Stomach smooth muscle (tissue), 2 donors: ENCODE measurements around the gene TGFBR1.

Experiments used
- H3K27ac ChIP-seq: one replicate; pipeline ENCODE4 v1.7.0; 2013; ENCODE audit warnings: mild to moderate bottlenecking, low read length, inconsistent platforms
- H3K27me3 ChIP-seq, 2 donors: one replicate each; pipeline ENCODE4 v1.7.0; 2013; ENCODE audit warnings: low read length in 2 of 2; ENCODE audit not compliant: insufficient read depth in 2 of 2, control insufficient read depth in 1 of 2
- H3K36me3 ChIP-seq, 2 donors: one replicate each; pipeline ENCODE4 v1.7.0; 2013; ENCODE audit warnings: low read length in 2 of 2; ENCODE audit not compliant: control insufficient read depth in 2 of 2, insufficient read depth in 2 of 2
- H3K4me1 ChIP-seq: one replicate; pipeline ENCODE4 v1.7.0; 2013; ENCODE audit warnings: low read length; ENCODE audit not compliant: control insufficient read depth, insufficient read depth
- H3K4me3 ChIP-seq, 2 donors: one replicate each; pipeline ENCODE4 v1.7.0; 2013; ENCODE audit warnings: low read length in 2 of 2
- H3K9ac ChIP-seq, 2 donors: one replicate each; pipeline ENCODE4 v1.7.0; 2013; ENCODE audit warnings: low read length in 2 of 2, mild to moderate bottlenecking in 1 of 2
- H3K9me3 ChIP-seq, 2 donors: one replicate each; pipeline ENCODE4 v1.7.0; 2013; ENCODE audit warnings: low read length in 2 of 2; ENCODE audit not compliant: control insufficient read depth in 2 of 2
- donor health status: healthy.
- donor health status: Pancreatic carcinoma.

Gene TGFBR1

DNA sequence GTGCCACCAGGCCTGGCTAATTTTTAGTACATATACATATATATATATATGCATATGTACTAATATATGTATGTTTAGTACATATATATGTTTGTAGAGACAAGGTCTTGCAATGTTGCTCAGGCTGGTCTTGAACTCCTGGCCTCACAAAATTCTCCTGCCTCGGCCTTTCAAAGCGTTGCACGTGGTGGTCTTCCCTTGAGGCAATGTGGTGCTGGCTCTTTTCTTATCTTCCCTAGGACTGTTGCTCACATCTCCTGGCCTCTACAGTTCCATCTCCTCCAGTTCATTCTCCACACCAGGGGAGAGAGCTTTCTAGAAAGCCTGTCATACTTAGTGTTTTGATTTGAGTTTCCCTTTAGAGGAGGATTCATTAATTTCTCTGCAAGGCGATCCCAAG is 28.9 kb upstream of the TGFBR1 start:
- no peak overlapping the region for H3K27ac ChIP-seq

DNA sequence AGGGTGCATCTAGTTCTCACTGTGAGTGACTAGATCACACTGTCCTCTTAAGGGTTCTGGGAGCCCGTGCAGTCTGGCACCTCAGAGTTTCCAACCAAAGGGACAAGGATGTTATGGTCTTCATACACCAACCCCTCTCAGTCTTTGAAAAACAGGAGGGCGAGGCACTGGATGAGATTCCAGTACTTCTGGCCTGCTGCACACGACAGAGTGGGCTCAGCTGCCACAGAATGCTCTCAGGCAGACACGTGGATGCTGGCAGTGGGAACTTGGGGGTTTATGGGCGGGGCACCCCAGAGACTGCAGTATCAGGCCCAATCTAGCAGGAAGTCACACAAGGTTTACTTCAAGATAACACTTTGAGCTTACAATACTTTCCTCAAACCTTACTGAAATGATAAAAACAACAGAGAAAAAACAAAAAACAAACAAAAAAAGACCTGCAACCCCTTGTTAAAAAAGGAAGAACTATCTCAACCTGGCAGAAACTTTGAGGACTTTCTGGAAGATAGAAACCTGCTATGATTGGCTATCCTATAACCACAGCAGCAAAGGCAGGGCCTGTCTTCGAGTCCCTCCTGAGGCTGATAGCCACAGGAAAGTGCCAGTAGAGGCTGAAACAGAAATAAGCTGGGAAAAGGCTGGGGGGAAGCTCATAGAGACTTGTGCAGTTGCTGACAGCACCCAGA is 28.3 kb upstream of the TGFBR1 start:
- Histone ChIP-seq H3K27ac (no peak overlapping the region), H3K27me3 (no peaks in the 10 kb centered on the region), H3K36me3 (peaks cover 0 to 2% of the 10 kb centered on the region in 2 donors), H3K4me1 (no peaks in the 10 kb centered on the region), H3K9ac (no peak overlapping the region), H3K9me3 (no peaks in the 10 kb centered on the region), H3K4me3 (no peak overlapping the region)

More for the DNA sequence above, 28.9 kb upstream of the TGFBR1 start:
- Histone ChIP-seq H3K4me1 (no peaks in the 10 kb centered on the region), H3K9me3 (no peaks in the 10 kb centered on the region), H3K4me3 (no peak overlapping the region), H3K9ac (no peak overlapping the region), H3K36me3 (peaks cover 0 to 2% of the 10 kb centered on the region in 2 donors), H3K27me3 (no peaks in the 10 kb centered on the region)

DNA sequence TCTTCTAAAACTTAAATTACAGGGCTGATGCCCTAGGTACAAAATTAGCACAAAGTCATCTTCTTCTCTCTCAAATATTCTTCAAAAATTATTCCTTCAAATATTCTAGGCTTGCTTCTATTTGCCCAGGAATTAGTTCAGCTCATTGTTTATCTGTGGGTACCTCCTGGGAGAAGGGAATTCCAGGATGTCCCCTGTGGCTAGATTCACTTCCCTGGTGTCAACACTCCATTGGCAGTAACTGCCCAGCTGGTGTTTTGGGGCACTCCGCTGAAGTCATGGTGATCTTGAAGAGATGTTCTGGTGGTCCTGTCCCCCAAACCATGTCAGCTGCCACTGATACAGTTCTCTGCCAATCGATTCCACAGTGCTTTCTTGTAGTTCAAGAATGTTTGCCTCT is 26.2 kb upstream of the TGFBR1 start:
- Histone ChIP-seq H3K36me3 (no peaks in the 10 kb centered on the region), H3K4me3 (no peak overlapping the region), H3K27ac (no peak overlapping the region), H3K27me3 (peaks cover 0 to 2% of the 10 kb centered on the region in 2 donors), H3K9me3 (no peaks in the 10 kb centered on the region), H3K4me1 (no peaks in the 10 kb centered on the region), H3K9ac (no peak overlapping the region)

DNA sequence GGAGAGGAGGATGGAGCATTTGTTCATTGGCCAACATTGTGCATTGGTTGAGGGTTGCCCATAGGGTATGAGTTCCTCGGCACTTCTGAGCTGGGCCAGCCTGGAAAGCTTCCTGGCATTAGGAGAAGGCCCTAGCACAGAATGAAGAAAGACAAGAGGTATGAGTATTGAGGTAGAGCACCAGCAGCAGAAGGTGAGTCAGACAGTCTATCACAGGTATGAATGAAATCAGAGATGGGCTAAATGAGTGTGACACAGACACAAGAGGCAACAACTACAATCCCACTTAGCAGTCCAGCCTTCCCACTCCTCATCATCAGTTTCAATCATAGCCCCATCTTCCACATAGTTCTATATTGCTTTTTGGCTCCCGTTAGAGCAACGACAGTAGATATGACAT is 25.4 kb upstream of the TGFBR1 start:
- Histone ChIP-seq H3K9ac (no peak overlapping the region), H3K36me3 (no peaks in the 10 kb centered on the region), H3K27me3 (peaks cover 0 to 2% of the 10 kb centered on the region in 2 donors), H3K4me3 (no peak overlapping the region), H3K27ac (no peak overlapping the region), H3K9me3 (no peaks in the 10 kb centered on the region), H3K4me1 (no peaks in the 10 kb centered on the region)

DNA sequence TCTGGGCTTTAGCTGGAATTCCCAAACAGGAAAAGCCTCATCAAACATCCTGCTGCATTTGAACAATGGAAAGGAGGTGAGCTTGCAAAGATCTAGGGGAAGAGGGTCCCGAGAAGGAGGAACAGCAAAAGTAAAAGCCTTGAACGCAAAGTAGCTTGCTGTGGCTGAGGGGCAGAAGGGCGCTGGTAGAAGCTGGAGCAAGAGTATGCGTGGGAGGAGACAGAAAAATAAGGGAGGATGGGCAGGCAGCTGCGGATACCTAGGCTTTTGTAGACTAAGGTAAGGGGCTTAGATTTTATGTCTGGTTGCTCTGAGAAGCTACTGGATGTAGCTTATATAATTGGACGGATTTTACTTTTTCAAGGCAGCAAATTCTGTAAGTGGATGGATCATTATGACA is 21.9 kb upstream of the TGFBR1 start:
- no peak overlapping the region for H3K4me3 ChIP-seq

DNA sequence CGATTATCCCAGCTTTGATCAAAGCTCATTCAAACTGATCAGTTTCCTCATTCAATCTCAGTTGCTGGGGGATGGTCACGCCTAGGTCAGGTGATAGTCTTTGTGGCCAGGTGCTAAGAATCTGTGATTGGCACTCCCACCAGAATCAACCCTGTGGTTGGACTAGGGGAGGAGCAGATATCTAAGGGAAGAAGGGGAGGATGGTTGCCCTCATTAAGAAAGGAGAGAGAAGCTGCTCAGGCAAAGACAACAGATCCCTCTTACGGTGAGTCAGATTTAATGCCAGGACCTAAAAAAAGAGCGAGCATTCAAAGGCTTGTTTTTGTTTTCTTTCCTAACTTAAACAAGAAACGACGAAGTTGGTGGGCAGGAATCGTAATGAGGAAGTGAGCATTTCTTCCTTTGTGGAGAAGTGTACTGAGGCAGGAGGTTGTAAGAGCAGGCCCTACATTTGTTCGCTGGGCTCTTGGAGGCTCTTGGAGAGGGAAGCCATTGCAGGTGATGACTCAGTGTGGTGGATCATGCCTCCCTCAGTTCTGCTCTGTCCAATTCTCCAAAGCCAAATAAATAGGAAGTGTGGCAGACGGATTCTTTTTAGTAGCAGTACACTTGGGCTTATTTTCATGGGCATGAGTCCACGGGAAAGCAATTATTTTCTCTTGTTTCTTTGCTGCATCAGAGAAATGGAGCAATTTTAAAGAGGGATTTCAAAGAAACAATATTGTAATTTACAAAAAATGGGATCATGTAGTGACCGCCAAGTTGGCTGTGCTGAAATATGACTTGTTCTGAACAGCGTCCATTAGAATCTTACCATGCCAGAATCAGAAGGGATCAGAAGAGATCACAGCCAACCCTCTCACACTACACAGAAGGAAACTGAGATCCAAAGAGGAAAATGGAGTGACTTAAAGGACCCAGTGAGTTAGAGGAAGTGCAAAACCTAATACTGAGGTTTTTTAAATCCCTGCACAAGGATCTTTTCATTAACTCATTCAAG is 18.7 kb upstream of the TGFBR1 start:
- Histone ChIP-seq H3K9me3 (no peaks in the 10 kb centered on the region), H3K27me3 (peaks cover 0 to 2% of the 10 kb centered on the region in 2 donors), H3K4me1 (no peaks in the 10 kb centered on the region), H3K9ac (no peak overlapping the region), H3K27ac (no peak overlapping the region), H3K36me3 (no peaks in the 10 kb centered on the region), H3K4me3 (no peak overlapping the region)

More for the DNA sequence above, 21.9 kb upstream of the TGFBR1 start:
- Histone ChIP-seq H3K4me1 (no peaks in the 10 kb centered on the region), H3K27ac (no peak overlapping the region), H3K27me3 (peaks cover 0 to 2% of the 10 kb centered on the region in 2 donors), H3K36me3 (no peaks in the 10 kb centered on the region), H3K9me3 (no peaks in the 10 kb centered on the region), H3K9ac (no peak overlapping the region)

DNA sequence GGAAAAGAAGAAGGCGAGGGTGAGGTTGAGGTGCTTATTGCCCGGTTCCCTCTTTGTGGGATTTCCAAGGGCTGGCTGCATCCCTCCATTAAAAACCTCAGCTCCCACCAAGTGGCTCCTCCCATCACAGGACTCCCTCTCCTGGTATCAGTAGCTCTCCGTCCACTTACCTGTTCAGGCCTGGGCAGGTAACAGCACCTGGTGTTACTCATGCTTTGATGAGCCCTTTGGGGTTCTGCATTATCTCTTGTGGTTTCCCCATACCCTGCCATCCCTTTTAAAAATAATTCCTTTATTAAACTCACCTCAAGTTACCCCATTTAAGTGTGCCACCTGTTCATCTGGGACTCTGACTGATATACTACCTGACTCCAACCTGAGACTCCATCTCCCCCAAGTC is 17.5 kb upstream of the TGFBR1 start:
- Histone ChIP-seq H3K9ac (no peak overlapping the region), H3K27me3 (peaks cover 0 to 2% of the 10 kb centered on the region in 2 donors), H3K4me3 (no peak overlapping the region), H3K36me3 (no peaks in the 10 kb centered on the region), H3K4me1 (no peaks in the 10 kb centered on the region), H3K9me3 (no peaks in the 10 kb centered on the region), H3K27ac (no peak overlapping the region)

DNA sequence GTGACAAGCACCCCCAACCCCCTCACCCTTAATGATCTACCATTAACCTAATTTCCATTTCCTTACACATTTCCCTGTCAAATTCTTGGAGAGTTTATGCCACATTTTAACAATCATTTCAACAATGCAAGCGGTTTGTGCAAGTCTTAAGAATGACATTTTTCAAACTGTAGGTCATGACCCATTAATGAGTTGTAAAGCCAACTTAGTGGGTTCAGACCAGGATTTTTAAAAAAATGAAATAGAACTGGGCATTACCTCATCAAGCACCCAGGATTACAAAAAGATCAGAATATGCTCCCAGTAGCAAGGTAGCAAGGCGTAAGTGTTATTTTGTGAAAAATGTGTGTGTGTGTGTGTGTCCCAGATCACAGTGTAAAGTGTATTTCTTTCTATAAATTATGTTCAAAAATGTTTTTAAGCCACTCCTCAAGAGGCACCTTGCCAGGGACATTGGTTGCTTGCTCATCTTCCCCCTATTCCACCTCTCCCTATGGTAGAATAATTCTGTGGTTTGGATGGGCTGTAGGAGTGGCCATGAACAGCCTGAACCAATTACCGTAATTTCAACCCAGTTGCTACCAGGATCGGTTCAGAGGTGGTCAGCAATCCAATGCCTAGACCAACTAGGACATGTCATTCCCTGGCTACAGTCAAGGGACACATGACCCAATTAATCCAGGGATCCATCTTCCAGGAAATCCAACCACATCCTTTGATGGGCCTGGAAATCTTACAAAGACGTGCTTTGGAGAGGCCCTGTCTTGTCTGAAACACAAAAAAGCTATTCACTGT is 14.4 kb upstream of the TGFBR1 start:
- Histone ChIP-seq H3K9ac (no peak overlapping the region), H3K27ac (no peak overlapping the region), H3K36me3 (no peaks in the 10 kb centered on the region), H3K4me3 (no peak overlapping the region), H3K4me1 (no peaks in the 10 kb centered on the region), H3K9me3 (no peaks in the 10 kb centered on the region), H3K27me3 (no peaks in the 10 kb centered on the region)

DNA sequence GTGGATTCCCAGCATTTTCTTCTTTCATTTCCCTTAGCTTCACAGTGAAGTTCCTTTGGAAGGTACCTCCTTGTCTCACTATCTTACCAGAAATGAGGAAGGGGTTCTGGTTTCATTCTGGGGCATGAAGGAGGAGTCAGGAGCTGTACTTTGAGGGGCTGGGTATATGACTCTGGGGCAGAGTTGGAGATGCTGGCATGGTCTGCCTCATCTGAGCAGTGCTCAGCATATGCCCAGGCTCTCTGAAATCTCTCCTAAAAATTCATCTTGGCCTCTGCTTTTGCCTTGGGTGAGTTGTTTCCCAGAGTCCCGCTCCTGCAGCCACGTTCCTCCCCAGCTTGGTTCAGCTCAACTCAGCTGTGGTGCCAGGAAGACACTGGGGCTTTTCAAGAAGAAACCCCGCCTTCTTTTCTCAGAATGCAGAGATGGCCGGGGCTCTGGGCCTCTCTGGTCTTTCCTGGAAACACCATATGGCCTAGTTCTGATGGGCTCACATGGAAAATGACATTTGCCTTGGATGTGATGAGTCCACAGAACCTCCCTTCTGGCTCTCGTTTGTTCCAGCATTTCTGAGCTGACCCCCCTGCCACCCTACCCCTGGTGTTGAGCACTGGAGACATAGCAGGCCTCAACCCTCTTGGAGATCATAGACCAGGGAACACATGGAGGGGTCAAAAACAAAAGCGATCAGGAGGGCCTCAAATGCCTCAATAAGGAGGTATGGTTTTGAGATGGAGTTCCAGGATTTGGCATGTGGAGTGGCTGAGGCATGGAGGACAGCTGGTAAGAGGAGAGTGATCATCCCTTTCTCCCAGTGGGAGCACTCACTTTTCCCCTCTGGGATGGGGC is 12.0 kb upstream of the TGFBR1 start:
- H3K9ac ChIP-seq, result no peak overlapping the region
- no peak overlapping the region for H3K27ac ChIP-seq
- no peaks in the 10 kb centered on the region for H3K27me3 ChIP-seq
- H3K4me3 ChIP-seq, result no peak overlapping the region
- H3K36me3 ChIP-seq, result no peaks in the 10 kb centered on the region
- H3K9me3 ChIP-seq, result no peaks in the 10 kb centered on the region
- H3K4me1 ChIP-seq, result no peaks in the 10 kb centered on the region

DNA sequence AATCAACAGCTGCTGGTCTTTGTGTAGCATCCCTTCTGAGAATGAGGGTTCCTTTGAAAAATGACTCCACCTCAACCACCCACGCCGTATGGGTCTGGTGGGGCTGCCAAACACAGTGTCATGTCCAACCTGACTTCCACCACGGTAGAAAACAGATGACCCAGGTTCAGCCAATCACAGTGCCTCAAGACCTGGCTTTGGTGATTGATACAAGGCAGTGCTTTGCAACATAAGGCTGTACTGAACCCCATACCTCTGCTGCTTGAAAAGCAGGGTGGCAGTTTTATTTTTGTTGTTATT is 11.5 kb upstream of the TGFBR1 start:
- H3K36me3 ChIP-seq, result no peaks in the 10 kb centered on the region
- H3K27me3 ChIP-seq, result no peaks in the 10 kb centered on the region
- no peaks in the 10 kb centered on the region for H3K4me1 ChIP-seq
- no peak overlapping the region for H3K9ac ChIP-seq
- H3K9me3 ChIP-seq, result no peaks in the 10 kb centered on the region
- H3K4me3 ChIP-seq, result no peak overlapping the region
- no peak overlapping the region for H3K27ac ChIP-seq
